ENCODE data around the gene ATP10A. TPM values are rescaled to one million over a fixed set of nuclear protein-coding genes. Genes with fewer than 3 reads are reported as not detected.

ATP10A gene
- total and polyA plus RNA-seq, 9 of the 15 experiments (the other 6 are each of a cell fraction or from before 2014, with no cell fraction given) = 0.09 TPM; not detected in 8

DNA sequence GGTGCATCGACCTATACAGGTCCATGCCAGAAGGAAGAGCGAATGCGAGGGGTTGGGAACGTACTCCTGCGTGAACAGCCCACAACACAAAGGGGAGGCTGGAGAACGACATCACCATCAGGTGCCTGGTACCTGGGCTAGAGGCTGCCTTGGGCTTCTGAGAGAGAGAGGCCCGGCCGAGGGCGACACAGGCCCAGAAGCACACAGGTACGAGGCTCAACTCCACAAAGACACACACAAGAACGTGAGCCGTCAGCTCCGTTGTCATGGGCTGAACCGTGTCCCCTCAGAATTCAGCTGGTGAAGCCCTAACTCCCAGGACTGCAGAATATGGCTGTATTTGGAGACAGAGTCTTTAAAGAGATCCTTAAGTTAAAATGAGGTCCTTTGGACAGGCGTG, 134.3 kb downstream of the ATP10A start (continued):
- TF ChIP-seq JUNB (CRISPR knock-in tag; conservative IDR thresholded peaks at IDR 0.05) = no peak

DNA sequence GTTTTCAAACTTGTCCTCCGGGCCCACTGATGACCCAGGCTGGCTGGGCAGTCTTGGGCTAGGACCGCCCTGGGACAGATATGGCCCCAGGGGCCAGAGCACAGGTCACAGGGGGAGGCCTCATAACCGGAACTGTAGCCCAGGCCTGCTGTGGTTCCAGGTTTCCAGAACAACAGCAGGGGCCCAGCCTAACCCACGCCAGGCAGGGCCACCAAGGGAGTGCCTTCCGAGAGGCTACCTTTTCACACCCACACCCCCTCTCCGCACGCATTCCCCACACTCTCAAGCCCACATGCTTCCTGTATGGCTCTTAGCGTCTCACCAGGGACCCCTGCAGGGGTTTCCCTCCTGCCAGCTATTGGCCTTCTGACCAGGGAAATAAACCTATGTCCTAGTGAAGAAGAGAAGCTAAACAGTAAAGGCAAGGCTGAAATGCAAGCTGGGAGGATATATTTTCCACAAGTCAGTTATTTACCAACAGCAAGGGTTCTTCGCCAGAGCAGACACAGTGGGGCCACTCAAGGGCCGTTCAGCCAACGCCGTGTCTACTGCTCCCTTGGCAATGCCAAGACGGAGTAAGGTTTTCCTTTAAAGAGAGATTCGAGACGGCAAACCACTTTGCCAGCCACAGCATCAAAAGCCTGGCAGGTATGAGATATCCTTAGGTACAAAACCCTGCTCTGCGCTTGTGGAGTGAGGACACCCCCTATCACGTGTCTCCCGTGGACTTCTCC, 135.1 kb downstream of the ATP10A start:
- Histone ChIP-seq H3K27ac (ENCODE audit: extremely low read depth, low read depth, low read length) (no peak overlapping the region), H3K4me3 (no peak overlapping the region), H3K4me2 (ENCODE audit: insufficient read depth, low read length) (no peak overlapping the region), H3K4me1 (replicated peaks in 1 of 2; ENCODE audit: control insufficient read depth in 2 of 2, insufficient read depth in 2 of 2, low read length in 2 of 2) (no peaks in the 10 kb centered on the region), H3K79me2 (ENCODE audit: control insufficient read depth, insufficient read depth, low read length) (no peaks in the 10 kb centered on the region), H3K36me3 (ENCODE audit: control insufficient read depth, insufficient read depth, low read length) (no peaks in the 10 kb centered on the region), H3K9me3 (replicated peaks; ENCODE audit: control insufficient read depth, insufficient read depth, low read depth, low read length) (no peaks in the 10 kb centered on the region), H3K9me1 (ENCODE audit: control insufficient read depth, insufficient read depth, low read length) (no peaks in the 10 kb centered on the region), H2AFZ (ENCODE audit: low read depth, low read length) (no peak overlapping the region), H3K9ac (ENCODE audit: insufficient read depth in 1 of 2, low read depth in 2 of 2, low read length in 2 of 2) (no peak overlapping the region), H4K20me1 (replicated peaks; ENCODE audit: control insufficient read depth, insufficient read depth, low read length) (no peaks in the 10 kb centered on the region), H3K27me3 (ENCODE audit: control insufficient read depth in 2 of 2, insufficient read depth in 2 of 2, low read length in 2 of 2) (peaks cover 4 to 22% of the 10 kb centered on the region in 2 experiments; a peak in 4 of 5 replicates)
- 1% methylated on average over 17 of the region's 18 CpGs for WGBS (ENCODE audit: insufficient coverage, low coverage, missing lambda C conversion rate)
- DNase-seq (ENCODE audit: extremely low read depth in 1 of 4, low spot score in 3 of 4) = no peak
- TF ChIP-seq, protein P1, sequence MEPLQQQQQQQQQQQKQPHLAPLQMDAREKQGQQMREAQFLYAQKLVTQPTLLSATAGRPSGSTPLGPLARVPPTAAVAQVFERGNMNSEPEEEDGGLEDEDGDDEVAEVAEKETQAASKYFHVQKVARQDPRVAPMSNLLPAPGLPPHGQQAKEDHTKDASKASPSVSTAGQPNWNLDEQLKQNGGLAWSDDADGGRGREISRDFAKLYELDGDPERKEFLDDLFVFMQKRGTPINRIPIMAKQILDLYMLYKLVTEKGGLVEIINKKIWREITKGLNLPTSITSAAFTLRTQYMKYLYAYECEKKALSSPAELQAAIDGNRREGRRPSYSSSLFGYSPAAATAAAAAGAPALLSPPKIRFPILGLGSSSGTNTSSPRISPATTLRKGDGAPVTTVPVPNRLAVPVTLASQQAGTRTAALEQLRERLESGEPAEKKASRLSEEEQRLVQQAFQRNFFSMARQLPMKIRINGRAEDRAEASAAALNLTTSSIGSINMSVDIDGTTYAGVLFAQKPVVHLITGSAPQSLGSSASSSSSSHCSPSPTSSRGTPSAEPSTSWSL (CRISPR knock-in tag; IDR thresholded peaks at IDR 0.05; ENCODE audit: borderline replicate concordance) = no peak
- TF ChIP-seq KDM2B (CRISPR knock-in tag; IDR thresholded peaks at IDR 0.05) = no peak
- TF ChIP-seq BACH1 (tag; IDR thresholded peaks at IDR 0.05) = no peak
- TF ChIP-seq ZNF184 (CRISPR knock-in tag; IDR thresholded peaks at IDR 0.05) = no peak
- no peak for TF ChIP-seq TCF3 (CRISPR knock-in tag; IDR thresholded peaks at IDR 0.05)
- TF ChIP-seq, protein P2, sequence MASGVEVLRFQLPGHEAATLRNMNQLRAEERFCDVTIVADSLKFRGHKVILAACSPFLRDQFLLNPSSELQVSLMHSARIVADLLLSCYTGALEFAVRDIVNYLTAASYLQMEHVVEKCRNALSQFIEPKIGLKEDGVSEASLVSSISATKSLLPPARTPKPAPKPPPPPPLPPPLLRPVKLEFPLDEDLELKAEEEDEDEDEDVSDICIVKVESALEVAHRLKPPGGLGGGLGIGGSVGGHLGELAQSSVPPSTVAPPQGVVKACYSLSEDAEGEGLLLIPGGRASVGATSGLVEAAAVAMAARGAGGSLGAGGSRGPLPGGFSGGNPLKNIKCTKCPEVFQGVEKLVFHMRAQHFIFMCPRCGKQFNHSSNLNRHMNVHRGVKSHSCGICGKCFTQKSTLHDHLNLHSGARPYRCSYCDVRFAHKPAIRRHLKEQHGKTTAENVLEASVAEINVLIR (CRISPR knock-in tag; IDR thresholded peaks at IDR 0.05) = no peak
- TF ChIP-seq, protein P3, sequence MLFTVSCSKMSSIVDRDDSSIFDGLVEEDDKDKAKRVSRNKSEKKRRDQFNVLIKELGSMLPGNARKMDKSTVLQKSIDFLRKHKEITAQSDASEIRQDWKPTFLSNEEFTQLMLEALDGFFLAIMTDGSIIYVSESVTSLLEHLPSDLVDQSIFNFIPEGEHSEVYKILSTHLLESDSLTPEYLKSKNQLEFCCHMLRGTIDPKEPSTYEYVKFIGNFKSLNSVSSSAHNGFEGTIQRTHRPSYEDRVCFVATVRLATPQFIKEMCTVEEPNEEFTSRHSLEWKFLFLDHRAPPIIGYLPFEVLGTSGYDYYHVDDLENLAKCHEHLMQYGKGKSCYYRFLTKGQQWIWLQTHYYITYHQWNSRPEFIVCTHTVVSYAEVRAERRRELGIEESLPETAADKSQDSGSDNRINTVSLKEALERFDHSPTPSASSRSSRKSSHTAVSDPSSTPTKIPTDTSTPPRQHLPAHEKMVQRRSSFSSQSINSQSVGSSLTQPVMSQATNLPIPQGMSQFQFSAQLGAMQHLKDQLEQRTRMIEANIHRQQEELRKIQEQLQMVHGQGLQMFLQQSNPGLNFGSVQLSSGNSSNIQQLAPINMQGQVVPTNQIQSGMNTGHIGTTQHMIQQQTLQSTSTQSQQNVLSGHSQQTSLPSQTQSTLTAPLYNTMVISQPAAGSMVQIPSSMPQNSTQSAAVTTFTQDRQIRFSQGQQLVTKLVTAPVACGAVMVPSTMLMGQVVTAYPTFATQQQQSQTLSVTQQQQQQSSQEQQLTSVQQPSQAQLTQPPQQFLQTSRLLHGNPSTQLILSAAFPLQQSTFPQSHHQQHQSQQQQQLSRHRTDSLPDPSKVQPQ (CRISPR knock-in tag; IDR thresholded peaks at IDR 0.05; ENCODE audit: borderline replicate concordance) = no peak
- no peak for TF ChIP-seq NR2C2 (CRISPR knock-in tag; IDR thresholded peaks at IDR 0.05)
- TF ChIP-seq NR2C2 (tag; IDR thresholded peaks at IDR 0.05) = no peak
- in situ Hi-C loops (cut with MboI) (no loop called here), intact Hi-C loops (cut with micrococcal nuclease) (no loop called here)
- FAIRE-seq = no peak
- POLR2A ChIA-PET = no interaction called here
- ATAC-seq = no peak
- CTCF ChIA-PET (ENCODE audit: low intra/inter-chr PET ratio) = no interaction called here
- no TSS peak for BruUV-seq (replicated peaks)
